GM19455 (cell line): ENCODE results near the gene DGKI.

Source experiments
- ATAC-seq: cut with Tn5 transposase; IDR thresholded peaks from one replicate; pipeline ENCODE4 v1.9.1; 2021; ENCODE audit not compliant: unreplicated experiment

Gene DGKI

DNA sequence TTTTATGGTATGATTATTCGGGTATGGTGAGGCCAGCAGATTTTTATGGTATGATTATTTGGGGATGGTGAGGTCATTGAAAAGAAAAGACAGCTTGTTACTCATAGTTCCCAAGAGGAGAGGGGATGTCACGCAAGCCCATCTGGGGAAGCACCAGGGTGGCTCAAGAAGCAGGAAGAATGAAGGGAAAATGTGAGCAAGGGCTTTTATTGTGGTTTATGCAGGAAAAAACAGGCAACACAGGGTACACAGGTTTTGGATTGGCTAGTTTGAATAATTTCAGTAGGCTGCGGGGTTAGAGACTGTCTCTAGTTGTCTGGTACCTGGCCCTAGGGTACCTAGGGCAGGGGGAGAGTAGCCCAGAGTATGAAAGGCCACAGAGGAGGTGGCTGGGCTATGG, 26.8 kb upstream of the DGKI start:
- ATAC-seq: no peak

DNA sequence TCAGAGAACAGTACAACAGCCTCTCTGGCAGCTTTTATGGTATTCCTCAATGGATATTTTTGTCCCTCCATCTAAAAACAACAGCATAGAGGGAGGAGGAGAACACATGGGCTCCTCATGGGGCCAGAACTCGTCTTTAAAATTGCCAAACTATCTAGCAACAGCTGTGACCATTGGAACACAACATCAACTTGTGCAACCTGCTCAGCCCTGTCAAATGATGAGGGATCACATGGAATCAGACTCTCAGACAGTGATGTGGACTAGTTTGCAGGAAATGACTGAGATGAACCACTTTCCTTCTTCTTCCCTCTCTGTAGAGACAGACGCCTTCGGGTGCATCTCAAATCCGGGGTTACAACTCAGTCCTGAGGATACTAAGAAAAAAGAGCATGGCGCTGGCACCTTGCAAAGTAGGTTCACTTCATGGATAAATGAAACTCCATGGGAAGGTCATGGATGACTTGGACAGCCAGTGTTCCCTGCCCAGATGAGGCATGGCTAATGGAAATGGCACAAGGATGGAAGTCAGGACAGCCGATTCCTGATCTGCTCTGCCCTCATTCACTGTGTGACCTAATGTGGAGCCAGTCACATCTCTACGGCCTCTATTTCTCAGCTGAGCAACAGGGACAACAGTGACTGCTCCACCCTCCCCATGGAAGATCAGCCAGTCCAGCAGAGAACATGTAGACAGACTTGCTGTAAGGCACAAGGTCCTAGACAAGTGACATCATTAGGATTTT, 24.6 kb upstream of the DGKI start:
- no peak for ATAC-seq

DNA sequence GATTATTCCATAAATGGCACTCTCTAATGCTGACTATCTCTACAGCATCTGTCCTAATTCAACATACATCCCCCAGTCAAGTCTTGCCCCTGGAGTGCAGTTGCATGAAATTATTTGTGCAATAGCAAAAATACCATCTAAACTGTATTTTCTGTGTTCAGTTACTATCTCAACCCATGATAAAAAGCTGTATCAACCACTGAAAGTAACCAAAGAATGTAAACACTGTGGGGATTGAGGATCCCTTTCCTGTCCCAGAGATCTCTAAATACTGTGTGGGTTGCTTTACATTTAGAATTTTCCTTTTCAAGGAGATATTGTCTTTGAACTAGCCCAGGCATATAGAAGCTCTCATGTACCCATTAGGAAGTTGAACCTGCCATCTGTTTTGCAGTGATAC, 23.9 kb upstream of the DGKI start:
- ATAC-seq: no peak

DNA sequence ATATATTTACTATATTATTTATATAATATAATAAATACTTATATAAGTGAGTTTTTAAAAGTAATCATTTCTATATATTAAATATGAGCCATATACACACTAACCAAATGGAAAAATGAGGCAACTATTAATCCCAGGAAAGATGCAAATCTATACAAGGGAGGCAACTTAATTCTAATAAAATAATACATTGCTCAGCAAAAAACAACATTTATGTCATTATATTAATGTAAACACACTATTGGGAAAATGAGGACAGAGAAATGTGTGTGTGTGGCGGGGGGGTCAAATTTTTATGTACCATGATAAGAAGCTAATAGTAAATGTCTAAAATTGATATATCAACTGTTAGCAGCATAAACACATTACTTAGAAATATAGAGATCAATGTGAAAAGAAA, 23.3 kb upstream of the DGKI start:
- no peak for ATAC-seq

DNA sequence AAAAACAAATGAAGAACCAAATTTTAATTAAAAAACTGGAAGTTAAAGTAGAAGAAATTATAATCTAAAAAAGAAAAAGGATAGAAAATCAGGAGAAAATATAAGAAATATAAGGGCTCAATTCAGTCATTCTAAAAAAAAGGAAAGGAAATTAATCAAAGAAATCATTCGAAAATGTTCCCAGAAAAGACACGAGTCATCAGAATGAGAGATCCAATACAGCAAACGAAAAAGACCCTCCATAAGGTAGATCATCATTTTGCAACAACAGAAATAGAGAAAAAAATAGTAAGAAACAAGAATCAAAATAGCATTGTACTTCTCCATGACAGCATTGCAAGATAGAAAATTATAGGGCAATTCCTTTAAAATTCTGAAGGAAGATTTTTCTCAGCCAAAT, 22.5 kb upstream of the DGKI start:
- ATAC-seq: no peak

DNA sequence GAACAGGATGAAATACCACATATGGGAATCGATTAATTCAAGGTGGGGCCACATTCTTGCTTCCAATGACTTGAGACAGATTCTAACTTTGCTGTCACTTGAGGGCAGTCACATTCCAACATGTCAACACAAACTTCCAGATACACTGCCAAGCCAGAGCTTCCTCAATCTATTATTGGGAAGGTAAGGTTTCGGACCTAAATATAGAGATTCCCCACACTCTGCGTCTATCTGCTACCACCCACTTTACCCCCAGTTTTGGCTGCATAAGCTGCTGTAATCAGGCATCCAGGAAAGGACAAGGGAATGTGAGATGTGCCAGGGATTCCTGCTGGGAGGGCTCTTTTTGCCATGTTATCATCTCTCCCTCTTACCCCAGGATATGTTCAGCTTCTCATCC, 20.5 kb upstream of the DGKI start:
- ATAC-seq: no peak

DNA sequence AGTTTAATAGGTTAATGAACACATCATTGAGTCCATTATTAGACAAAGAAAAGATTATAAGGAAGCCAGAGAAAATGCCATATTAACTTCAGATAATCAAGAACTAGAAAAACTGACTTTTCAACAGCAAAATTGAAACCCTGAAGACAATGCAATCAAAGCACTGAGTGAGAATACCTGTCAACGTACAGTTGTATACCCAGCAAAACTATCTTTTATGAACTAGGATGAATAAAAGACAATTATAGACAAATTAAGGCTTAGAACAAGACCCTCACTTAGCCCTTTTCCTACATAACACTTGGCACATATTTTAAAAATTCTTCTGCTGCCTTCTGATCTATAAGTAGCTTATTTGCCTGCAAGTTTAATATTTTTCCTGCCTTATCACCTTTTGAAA, 19.0 kb upstream of the DGKI start:
- no peak for ATAC-seq

DNA sequence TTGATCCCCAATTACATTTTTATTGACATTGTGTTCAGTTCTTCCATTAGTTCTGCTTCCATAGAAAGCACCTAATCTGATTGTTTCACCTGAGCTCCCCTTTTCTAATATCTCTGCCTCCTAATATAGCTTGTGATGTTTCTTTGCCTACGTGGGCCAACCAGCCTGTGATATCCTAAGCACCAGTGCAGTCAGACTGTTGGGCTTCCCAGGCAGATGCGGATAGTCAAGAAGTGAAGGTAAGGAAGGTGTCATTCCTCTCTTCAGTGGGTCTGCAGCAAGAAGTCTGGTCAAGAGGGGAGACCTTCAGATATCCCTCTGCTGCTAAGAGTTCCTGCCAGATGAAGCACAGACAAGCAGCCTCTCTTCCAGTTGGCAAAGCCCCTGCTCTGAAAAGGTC, 16.2 kb upstream of the DGKI start:
- ATAC-seq: no peak

DNA sequence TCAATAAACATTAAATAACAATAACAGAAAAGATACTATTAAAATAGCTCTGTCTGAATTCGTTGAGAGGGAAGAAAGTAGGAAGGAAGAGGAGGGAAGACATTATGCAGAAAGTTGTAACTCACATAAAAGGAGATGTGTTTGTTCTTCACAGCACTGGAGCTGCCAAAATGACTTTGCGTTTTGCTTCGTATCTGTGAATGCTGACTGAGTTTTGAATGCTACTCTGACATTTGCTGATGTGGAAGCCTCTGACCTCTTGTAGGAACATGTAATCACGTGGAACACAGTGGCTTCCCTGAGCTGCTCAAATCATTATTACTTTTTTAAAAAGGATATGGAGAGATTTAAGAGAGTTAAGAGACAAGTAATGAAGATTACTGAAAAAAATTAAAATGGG, 15.6 kb upstream of the DGKI start:
- ATAC-seq: no peak

DNA sequence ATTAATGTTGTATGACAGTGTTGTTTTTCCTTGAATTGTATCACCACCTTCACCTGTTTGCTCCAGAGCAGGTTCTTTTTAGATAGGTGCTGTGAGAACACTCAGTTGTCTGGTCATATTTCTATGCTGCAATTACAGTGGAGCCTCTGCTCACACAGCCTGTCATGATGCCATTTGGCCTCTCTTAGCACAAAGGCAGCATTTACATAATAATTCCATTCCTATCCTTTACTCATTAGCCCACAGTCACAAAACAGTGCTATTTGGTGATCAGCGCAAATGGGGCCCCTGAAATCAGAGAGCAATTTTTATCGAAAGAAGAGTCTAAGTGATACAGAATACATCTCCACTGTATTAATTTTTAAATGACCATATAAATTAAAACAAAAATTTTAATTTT, 13.8 kb upstream of the DGKI start:
- ATAC-seq: no peak

DNA sequence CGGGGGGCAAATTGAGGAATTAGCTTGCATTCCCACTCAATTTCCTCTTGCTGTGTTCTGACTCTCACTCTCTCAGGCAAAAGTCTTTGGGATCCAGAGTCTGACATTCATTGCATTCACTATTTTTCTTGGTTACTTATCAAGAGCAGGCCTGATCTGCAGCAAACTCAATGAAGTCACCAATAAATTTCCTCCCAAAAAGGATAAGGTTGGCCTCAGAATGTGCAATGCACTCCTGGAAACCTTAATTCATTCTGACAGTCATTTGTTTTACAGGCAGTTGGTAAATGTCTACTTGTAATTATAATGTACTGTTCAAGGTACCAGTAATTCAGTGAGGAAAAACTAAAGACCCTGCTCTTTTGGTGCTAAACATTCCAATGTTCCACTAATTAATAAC, 6.3 kb upstream of the DGKI start:
- no peak for ATAC-seq

DNA sequence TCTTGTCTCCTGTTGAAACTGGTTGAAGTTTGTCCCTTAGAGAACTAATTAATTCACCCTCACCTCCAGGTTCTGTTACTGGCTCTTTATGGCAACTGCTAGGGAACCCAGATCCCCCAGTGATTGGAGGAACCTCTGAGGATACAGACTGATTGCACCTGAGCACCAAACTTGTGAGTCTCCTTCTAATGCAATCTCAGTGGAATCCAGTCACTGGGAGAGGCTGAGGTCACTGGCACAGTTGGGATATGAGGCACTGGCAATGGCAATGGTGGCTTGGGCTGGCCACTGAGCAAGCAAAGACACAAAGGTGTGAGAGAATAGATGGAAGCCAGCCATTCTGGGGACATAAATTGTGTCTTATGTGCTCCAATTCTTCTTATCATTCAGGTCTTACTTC, 5.3 kb upstream of the DGKI start:
- ATAC-seq: no peak

DNA sequence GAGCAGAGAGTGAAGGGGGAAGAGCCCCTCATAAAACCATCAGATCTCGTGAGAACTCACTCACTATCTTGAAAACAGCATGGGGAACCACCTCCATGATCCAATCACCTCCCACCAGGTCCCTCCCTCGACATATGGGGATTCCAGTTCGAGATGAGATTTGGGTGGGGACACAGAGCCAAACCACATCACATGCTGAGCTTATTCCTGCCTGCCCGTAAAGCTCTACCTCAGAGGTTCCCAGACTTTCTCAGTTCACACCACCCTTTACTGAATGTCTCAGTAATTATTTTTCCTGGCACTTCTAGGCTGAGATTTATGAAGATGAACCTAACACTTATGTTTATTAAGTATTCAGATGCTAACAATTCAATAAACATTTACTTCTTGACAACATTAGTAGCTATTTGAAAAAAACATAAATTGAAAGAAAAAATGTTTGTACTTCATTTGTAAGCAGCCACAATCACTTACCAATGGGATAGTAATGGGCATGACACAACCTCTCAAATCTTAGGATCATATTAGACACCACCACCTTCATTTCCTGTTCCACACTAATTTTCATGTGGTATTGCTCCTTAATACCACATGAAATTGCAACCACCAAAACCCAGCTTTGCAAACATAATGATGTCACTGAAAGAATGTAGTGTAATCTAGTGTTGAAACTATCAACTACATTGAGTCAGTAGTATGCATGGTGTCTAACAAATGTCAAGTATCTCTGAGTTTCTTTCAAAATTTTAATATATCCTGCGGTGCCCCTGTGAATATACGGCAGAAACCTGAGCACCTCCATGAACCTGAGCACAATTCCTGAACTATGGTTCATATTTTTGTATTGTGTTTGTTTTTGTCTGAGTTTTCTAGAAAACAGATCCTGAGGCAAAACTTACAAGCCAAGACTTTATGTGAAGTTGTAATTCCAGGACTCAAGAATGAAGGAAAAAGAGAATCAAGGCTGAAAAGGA, 4.5 kb upstream of the DGKI start:
- ATAC-seq: no peak

DNA sequence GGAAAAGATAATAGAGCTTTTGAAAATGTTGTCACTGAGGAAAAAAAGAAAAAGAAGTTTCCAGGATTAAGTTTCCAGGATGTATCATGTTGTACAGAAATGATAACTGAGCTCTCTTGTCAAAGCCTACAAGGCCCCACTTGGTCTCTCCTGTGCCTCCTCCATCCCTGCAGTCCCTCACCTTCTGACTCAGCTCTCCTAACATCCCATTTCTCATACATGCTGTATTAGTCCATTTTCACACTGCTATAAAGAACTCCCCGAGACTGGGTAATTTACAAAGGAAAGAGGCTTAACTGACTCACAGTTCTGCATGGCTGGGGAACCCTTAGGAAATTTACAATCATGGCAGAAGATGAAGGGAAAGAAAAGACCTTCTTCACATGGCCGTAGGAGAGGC, 3.8 kb upstream of the DGKI start:
- ATAC-seq: no peak

DNA sequence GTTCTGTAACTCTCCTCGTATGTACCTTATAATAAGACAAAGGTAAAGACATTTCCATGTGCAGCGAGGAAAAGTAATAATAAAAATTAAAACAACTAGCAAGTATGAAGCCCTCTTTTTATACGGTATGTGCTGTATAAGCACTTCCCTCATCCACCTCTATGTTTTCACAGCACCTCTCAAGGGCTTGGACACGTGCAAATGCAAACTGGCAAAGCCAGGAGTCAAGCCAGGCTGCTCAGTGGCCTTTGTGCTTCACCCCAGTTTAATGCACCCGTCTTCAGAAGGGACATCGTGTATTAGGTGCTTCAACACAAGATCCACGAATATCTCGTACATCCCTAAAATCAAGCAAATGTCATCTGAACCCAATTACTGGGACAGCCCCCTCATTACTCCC, 1.3 kb upstream of the DGKI start:
- ATAC-seq: no peak

DNA sequence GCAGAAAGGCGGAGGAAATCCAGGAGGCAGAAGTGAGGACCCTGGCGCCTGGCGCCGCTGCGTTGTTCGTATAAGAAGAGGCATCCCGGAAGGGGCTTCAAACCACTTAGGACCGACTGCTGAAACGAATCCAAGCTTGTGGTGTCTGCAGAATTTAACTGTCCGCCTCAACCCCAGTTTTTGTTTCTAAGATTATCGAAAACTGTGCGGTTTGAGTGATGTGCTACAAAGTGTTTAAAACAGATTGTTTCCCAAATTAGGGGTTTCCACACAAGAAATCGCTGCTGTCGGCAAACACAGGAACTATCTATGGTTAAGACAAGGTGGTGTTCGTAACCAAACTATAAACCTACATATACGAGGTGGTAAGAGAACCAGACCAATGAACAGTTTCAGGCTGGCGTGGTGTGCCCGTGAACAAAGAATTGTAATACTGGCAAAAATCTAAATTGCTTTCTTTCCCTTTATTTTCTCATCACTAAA, 835 bp upstream of the DGKI start:
- ATAC-seq: no peak

DNA sequence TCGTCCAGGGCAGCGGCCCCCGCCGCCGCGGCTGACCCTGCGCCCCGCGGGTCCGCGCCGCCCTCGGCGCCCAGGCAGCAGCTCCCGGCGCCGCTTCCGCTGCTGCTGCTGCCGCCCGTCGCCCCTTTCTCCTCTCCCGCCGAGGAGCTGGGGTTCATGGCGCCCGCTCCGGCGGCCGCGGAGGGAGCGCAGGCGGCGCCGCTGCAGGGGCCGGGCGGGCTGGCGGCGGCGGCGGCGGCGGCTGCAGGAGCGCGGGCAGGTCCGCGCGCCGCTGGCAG, 286 bp downstream of the DGKI start:
- no peak for ATAC-seq

DNA sequence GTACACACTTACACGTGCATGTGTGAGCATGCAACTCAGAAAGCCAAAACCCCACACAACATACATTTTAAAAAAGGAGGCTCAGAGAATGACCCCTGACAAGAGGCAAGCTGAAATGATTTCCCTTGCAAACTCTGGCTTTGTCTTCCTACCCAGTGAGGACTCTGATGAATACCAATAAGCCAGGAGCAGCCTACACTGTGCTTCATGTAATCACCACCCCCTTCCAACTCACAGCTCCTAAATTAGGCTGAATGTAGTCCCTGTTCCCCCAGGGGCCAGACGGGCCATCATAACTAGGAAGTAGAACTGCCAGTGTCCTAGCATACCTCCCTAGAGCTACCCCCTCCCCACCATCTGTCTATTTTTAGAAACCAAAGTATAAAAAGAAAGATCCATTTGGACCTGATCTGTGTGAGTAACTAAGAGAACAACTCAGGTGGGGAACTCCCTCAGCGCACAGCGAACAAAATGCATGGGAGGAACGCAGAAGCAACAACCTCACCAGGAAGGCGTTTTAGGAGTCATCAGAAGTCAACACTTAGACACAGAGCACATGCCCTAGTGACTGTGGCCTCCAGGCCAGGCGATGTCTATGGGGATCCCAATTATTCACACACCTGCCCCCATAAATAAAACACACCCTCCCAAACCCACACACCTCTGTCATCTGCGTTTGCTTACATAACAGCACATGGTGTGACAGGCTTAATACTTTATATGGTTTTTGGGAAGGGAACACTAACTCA, 1.9 kb downstream of the DGKI start:
- no peak for ATAC-seq

DNA sequence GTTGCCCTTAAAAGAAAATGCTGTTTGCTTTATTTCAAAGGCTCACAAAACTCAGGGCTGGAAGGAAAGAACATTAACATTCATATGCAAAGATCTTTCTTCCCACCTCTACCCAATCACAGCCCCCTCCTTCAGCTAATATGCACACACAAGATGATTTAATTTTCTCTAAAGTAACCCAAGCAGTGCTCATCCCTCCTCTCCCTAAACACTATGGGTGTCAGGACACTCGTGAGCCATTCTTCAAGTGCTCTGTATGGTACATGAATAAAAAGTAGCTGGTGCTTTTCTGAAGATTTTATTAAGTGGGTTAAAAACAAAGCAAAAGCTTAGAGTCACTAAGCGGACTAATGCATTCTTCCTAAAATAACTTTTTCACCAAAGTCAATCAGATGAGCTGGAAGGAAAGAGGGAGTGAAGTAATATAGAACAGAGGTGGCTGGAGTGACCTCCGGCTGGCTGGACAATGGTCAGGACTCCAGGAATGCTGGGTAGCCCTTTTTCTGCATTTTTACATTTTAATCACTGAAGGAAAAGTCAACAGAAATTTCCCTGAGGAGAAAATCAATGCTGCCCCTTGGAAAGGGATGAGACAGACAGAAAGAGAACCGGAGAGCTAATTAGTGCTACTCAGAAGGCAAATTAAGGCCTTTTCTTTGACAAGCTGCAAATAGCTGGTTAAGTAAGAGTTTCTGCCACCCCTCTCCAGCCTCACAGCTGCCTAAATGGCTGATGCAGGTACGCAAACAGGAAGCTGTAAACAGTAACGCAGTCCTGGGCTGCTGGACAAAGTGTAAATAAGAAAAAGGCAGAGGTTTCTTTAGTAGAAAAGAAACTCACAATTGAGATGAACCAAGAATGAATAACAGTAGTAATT, 6.6 kb downstream of the DGKI start:
- no peak for ATAC-seq

DNA sequence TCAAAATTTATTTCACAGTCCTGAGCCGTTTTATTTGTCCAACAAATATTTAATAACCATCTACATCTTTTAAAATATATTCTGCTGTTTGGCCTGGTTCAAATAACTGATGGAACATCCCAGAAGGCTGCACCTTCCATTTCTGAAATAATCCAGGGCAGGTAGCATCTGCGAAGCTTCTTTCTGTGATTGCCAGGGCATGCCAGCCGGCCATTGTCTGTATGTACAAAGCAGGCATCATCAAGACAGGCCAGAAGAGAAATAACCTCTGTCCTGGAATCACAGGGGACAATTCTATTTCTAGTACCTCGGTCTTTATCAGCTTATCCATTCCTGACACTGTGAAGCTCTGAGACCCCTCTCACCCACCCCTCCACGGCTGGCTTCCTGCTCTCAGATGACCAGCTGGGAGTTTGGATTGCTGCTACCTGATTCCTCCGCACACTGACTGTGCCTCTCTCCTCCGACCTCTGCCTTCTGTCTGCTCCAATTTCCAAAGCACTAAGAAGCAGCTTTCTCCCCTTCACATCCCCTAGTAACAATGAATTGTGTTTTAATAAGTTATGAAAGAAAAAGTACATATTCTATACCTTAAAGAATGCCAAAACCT, 8.0 kb downstream of the DGKI start:
- no peak for ATAC-seq
